Liver (tissue), 9 donors: ENCODE measurements around the gene ACOT11. TPM values are rescaled to one million over a fixed set of nuclear protein-coding genes. Genes with fewer than 3 reads are reported as not detected.

Experiments
- DNase-seq: peaks from one replicate; pipeline ENCODE4 v3.0.0-alpha.2; 2017; ENCODE audit warnings: low spot score
- H3K27ac ChIP-seq, 2 donors: one replicate each; pipeline ENCODE4 v1.7.0; 2013; ENCODE audit warnings: inconsistent platforms in 2 of 2, low read length in 2 of 2, control low read depth in 1 of 2, low read depth in 1 of 2, mild to moderate bottlenecking in 1 of 2
- H3K27me3 ChIP-seq, 4 donors: one replicate each; pipeline versions ENCODE4 v1.6.1 to v1.7.0; 2013; ENCODE audit warnings: low read length in 3 of 4, inconsistent platforms in 1 of 4, mild to moderate bottlenecking in 1 of 4, moderate library complexity in 1 of 4; ENCODE audit not compliant: control insufficient read depth in 4 of 4, insufficient read depth in 4 of 4
- H3K36me3 ChIP-seq, 4 donors: one replicate each; pipeline versions ENCODE4 v1.6.1 to v1.7.0; 2013; ENCODE audit warnings: low read length in 3 of 4, mild to moderate bottlenecking in 3 of 4, low read depth in 1 of 4, moderate library complexity in 1 of 4; ENCODE audit not compliant: control insufficient read depth in 4 of 4, insufficient read depth in 3 of 4
- H3K4me1 ChIP-seq, 4 donors: one replicate each; pipeline versions ENCODE4 v1.6.1 to v1.7.0; 2013; ENCODE audit warnings: low read length in 3 of 4, mild to moderate bottlenecking in 3 of 4, moderate library complexity in 1 of 4; ENCODE audit not compliant: control insufficient read depth in 4 of 4, insufficient read depth in 4 of 4
- H3K4me3 ChIP-seq, 3 donors: one replicate each; pipeline versions ENCODE4 v1.6.1 to v1.7.0; 2013; ENCODE audit warnings: low read length in 3 of 3, control low read depth in 1 of 3, low read depth in 1 of 3, mild to moderate bottlenecking in 1 of 3
- H3K9ac ChIP-seq, 2 donors: one replicate each; pipeline ENCODE4 v1.7.0; 2013; ENCODE audit warnings: low read length in 2 of 2, mild to moderate bottlenecking in 2 of 2, moderate library complexity in 2 of 2, control low read depth in 1 of 2, low read depth in 1 of 2
- H3K9me3 ChIP-seq, 4 donors: one replicate each; pipeline versions ENCODE4 v1.6.1 to v1.7.0; 2013; ENCODE audit warnings: low read length in 3 of 4; ENCODE audit not compliant: control insufficient read depth in 4 of 4
- CTCF ChIP-seq: fragments of 150-350 bp; IDR thresholded peaks from 2 replicates; pipeline ENCODE4 v1.5.1; 2017; ENCODE audit warnings: improper control_type of control experiment, low read depth, low read length; ENCODE audit not compliant: missing input control
- EGR1 ChIP-seq, 2 donors: IDR thresholded peaks; 2 replicates each; pipeline ENCODE4 v1.6.1; 2016 to 2018; ENCODE audit warnings: antibody characterized with exemption in 2 of 2, low read depth in 2 of 2
- FOXA1 ChIP-seq: IDR thresholded peaks from 2 replicates; pipeline ENCODE4 v1.6.1; 2016; ENCODE audit warnings: antibody characterized with exemption
- FOXA2 ChIP-seq: IDR thresholded peaks from 2 replicates; pipeline ENCODE4 v1.6.1; 2016; ENCODE audit warnings: antibody characterized with exemption
- GABPA ChIP-seq, 2 donors: IDR thresholded peaks in 1 of 2; conservative IDR thresholded peaks in 1 of 2; 2 replicates each; pipeline ENCODE4 v1.6.1; 2016; ENCODE audit warnings: antibody characterized with exemption in 2 of 2, mild to moderate bottlenecking in 1 of 2, moderate library complexity in 1 of 2
- HNF4A ChIP-seq, 2 donors: conservative IDR thresholded peaks; 2 replicates each; pipeline ENCODE4 v1.6.1; 2016; ENCODE audit warnings: antibody characterized with exemption in 2 of 2, mild to moderate bottlenecking in 2 of 2
- HNF4G ChIP-seq: IDR thresholded peaks from 2 replicates; pipeline ENCODE4 v1.6.1; 2016; ENCODE audit warnings: antibody characterized with exemption
- JUND ChIP-seq, 2 donors: IDR thresholded peaks; 2 replicates each; pipeline ENCODE4 v1.6.1; 2016; ENCODE audit warnings: antibody characterized with exemption in 2 of 2
- NR2F2 ChIP-seq: IDR thresholded peaks from 2 replicates; pipeline ENCODE4 v1.6.1; 2016; ENCODE audit warnings: antibody characterized with exemption
- RAD21 ChIP-seq, 2 donors: IDR thresholded peaks; 2 replicates each; pipeline ENCODE4 v1.6.1; 2016; ENCODE audit warnings: antibody characterized with exemption in 2 of 2, mild to moderate bottlenecking in 2 of 2
- REST ChIP-seq: IDR thresholded peaks from 2 replicates; pipeline ENCODE4 v1.6.1; 2016; ENCODE audit warnings: antibody characterized with exemption, mild to moderate bottlenecking
- RXRA ChIP-seq, 2 donors: IDR thresholded peaks; 2 replicates each; pipeline ENCODE4 v1.6.1; 2017 to 2018; ENCODE audit warnings: antibody characterized with exemption in 2 of 2, mild to moderate bottlenecking in 1 of 2
- SP1 ChIP-seq: IDR thresholded peaks from 2 replicates; pipeline ENCODE4 v1.6.1; 2018; ENCODE audit warnings: antibody characterized with exemption, mild to moderate bottlenecking
- TAF1 ChIP-seq: conservative IDR thresholded peaks from 2 replicates; pipeline ENCODE4 v1.6.1; 2016; ENCODE audit warnings: antibody characterized with exemption, mild to moderate bottlenecking
- YY1 ChIP-seq: IDR thresholded peaks from 2 replicates; pipeline ENCODE4 v1.6.1; 2016; ENCODE audit warnings: antibody characterized with exemption, mild to moderate bottlenecking
- WGBS: extraction: QIAGEN DNeasy Blood & Tissue Kit; methylation state at CpG from one replicate; pipeline ENCODE4 v1.1.7; 2013; 5-methylcytosine and 5-hydroxymethylcytosine counted together
- polyA plus RNA-seq, 2 donors: library from polyadenylated mRNA; stranded (reverse) in 1 of 2; unstranded in 1 of 2; fragments of 200-250 nt in 1 of 2; fragments of >200 nt in 1 of 2; fragmentation: Nextera tagmentation in 1 of 2; extraction: Ambion mirVana in 1 of 2; gene quantifications; one replicate each; pipeline versions ENCODE4 v1.2.1 to v1.2.3, GENCODE V29; 2013 to 2015
- total RNA-seq, 2 donors: library from RNA; depleted of rRNA; stranded (reverse); fragments of >200 nt; gene quantifications; one replicate each; pipeline ENCODE4 v1.2.3, GENCODE V29; 2014
- TF ChIP-seq, protein P1 (sequence below): IDR thresholded peaks from 2 replicates; pipeline ENCODE4 v1.6.1; 2016; ENCODE audit warnings: antibody characterized with exemption
- TF ChIP-seq, protein P2 (sequence below): IDR thresholded peaks from 2 replicates; pipeline ENCODE4 v1.6.1; 2016; ENCODE audit warnings: antibody characterized with exemption
- TF ChIP-seq, protein P3 (sequence below): IDR thresholded peaks from 2 replicates; pipeline ENCODE4 v1.6.1; 2016; ENCODE audit warnings: antibody characterized with exemption
- donor health status: healthy.
- donor health status: healthy.
- donor health status: healthy.
- donor health status: healthy.
- donor health status: healthy.

The ACOT11 gene
- total and polyA plus RNA-seq, 4 donors: 0.13 to 1.1 (median 0.50) TPM

DNA sequence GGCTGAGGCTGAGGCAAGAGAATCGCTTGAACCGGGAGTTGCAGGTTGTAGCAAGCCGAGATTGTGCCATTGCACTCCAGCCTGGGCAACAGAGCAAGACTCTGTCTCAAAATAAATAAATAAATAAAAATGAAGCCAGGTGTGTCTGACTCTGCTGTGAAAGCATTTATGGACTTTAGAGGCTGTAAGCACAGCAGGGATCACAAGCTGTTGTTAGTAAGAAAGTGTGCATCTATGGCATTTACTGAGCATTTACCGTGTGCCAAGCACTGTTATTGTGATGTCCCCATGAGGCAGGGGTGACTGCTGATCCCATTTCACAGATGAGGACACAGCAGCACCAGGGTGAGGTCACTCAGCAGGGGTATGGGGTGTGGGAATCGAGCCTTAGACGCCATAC lies 55.2 kb downstream of the ACOT11 start:
- Histone ChIP-seq H3K27ac (no peak overlapping the region), H3K9me3 (no peaks in the 10 kb centered on the region), H3K4me3 (no peak overlapping the region), H3K27me3 (no peaks in the 10 kb centered on the region), H3K36me3 (no peaks in the 10 kb centered on the region), H3K4me1 (no peaks in the 10 kb centered on the region), H3K9ac (no peak overlapping the region)
- WGBS: 95% methylated on average over 6 of the region's 6 CpGs
- TF ChIP-seq NR2F2 (no peak), EGR1 (IDR thresholded peaks at IDR 0.05; ENCODE audit: low read depth in 2 of 2) (no peak), FOXA1 (no peak), YY1 (no peak), FOXA2 (no peak), HNF4G (no peak), RAD21 (IDR thresholded peaks at IDR 0.05) (no peak), TAF1 (no peak), CTCF (no peak), HNF4A (conservative IDR thresholded peaks at IDR 0.05) (no peak), REST (no peak), GABPA (IDR thresholded peaks at IDR 0.05 in 1 of 2, conservative IDR thresholded peaks at IDR 0.05 in 1 of 2) (no peak), RXRA (IDR thresholded peaks at IDR 0.05) (no peak), JUND (IDR thresholded peaks at IDR 0.05) (no peak), SP1 (no peak)
- TF ChIP-seq, protein P1, sequence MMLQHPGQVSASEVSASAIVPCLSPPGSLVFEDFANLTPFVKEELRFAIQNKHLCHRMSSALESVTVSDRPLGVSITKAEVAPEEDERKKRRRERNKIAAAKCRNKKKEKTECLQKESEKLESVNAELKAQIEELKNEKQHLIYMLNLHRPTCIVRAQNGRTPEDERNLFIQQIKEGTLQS: no peak
- TF ChIP-seq, protein P2, sequence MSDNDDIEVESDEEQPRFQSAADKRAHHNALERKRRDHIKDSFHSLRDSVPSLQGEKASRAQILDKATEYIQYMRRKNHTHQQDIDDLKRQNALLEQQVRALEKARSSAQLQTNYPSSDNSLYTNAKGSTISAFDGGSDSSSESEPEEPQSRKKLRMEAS: no peak
- no peak for DNase-seq

DNA sequence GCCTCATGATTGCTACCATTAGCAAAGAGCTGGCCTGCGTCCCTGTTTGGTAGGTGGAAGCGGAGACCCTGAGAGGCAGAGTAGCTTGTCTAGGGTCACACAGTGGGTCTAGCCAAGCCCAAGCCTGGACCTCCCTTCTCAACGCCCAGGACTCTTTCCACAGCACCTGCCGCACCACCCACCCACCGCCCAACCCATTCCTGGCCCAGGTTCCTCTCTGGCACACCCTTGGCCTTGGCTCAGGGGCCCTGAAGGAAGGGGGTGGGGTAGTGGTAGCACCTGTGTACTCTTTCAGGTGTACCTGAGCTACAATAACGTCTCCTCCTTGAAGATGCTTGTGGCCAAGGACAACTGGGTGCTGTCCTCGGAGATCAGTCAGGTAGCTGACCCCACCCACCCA lies 56.0 kb downstream of the ACOT11 start:
- no peak overlapping the region for H3K4me3 ChIP-seq
- WGBS: 90% methylated on average over 7 of the region's 7 CpGs
- H3K9ac ChIP-seq: no peak overlapping the region
- no peak overlapping the region for H3K27ac ChIP-seq
- no peaks in the 10 kb centered on the region for H3K4me1 ChIP-seq
- no peaks in the 10 kb centered on the region for H3K27me3 ChIP-seq
- no peak for DNase-seq
- H3K9me3 ChIP-seq: no peaks in the 10 kb centered on the region
- H3K36me3 ChIP-seq: peaks cover 0 to under 1% (median 0%) of the 10 kb centered on the region in 4 donors
- TF ChIP-seq, protein P3, sequence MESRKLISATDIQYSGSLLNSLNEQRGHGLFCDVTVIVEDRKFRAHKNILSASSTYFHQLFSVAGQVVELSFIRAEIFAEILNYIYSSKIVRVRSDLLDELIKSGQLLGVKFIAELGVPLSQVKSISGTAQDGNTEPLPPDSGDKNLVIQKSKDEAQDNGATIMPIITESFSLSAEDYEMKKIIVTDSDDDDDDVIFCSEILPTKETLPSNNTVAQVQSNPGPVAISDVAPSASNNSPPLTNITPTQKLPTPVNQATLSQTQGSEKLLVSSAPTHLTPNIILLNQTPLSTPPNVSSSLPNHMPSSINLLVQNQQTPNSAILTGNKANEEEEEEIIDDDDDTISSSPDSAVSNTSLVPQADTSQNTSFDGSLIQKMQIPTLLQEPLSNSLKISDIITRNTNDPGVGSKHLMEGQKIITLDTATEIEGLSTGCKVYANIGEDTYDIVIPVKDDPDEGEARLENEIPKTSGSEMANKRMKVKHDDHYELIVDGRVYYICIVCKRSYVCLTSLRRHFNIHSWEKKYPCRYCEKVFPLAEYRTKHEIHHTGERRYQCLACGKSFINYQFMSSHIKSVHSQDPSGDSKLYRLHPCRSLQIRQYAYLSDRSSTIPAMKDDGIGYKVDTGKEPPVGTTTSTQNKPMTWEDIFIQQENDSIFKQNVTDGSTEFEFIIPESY: no peak
- no peak for TF ChIP-seq EGR1 (IDR thresholded peaks at IDR 0.05; ENCODE audit: low read depth in 2 of 2)
- TF ChIP-seq REST: no peak
- TF ChIP-seq, protein P2: no peak
- TF ChIP-seq, protein P1: no peak
- TF ChIP-seq RXRA (IDR thresholded peaks at IDR 0.05): no peak
- no peak for TF ChIP-seq FOXA1
- TF ChIP-seq TAF1: no peak
- TF ChIP-seq YY1: no peak
- TF ChIP-seq GABPA (IDR thresholded peaks at IDR 0.05 in 1 of 2, conservative IDR thresholded peaks at IDR 0.05 in 1 of 2): no peak
- TF ChIP-seq FOXA2: no peak
